ENCODE data around the gene GJC1. TPM values are rescaled to one million over a fixed set of nuclear protein-coding genes. Genes with fewer than 3 reads are reported as not detected.
A peak's percentile ranks its signal among the peaks of the same experiment; 100 is the strongest.

GJC1 gene
- total RNA-seq, 1 experiment from 2014 or later, result 119 TPM

- Histone ChIP-seq H2AK5ac (ENCODE audit: insufficient read length, low read length) (no peak overlapping the region), H2BK12ac (ENCODE audit: insufficient read length, low read depth, low read length) (no peak overlapping the region), H4K8ac (replicated peaks; ENCODE audit: insufficient read length, low read depth, low read length) (no peak overlapping the region), H4K91ac (ENCODE audit: insufficient read length, low read depth, low read length) (no peak overlapping the region), H3T11ph (ENCODE audit: low read length) (no peak overlapping the region), H2BK120ac (ENCODE audit: low read depth, low read length, poor library complexity, severe bottlenecking) (no peak overlapping the region), H3K27me3 (ENCODE audit: insufficient read depth, low read length) (no peaks in the 10 kb centered on the region), H2BK5ac (ENCODE audit: insufficient read length, low read length) (no peak overlapping the region), H3K56ac (ENCODE audit: insufficient read length, low read depth, low read length) (no peak overlapping the region), H4K5ac (ENCODE audit: insufficient read length, low read depth, low read length) (no peak overlapping the region), H2BK15ac (ENCODE audit: low read depth, low read length) (no peak overlapping the region), H4K20me1 (ENCODE audit: control insufficient read depth, insufficient read depth, insufficient read length) (no peaks in the 10 kb centered on the region), H3K23me2 (ENCODE audit: insufficient read length, low read depth, low read length, poor library complexity, severe bottlenecking) (no peaks in the 10 kb centered on the region), H2AFZ (ENCODE audit: low read length) (no peak overlapping the region), H3K9ac (ENCODE audit: extremely low read depth, insufficient read length, low read length) (no peak overlapping the region), H3K79me1 (ENCODE audit: insufficient read depth, low read depth, low read length, poor library complexity, severe bottlenecking) (peaks cover 3% of the 10 kb centered on the region), H3K14ac (ENCODE audit: insufficient read depth, low read length) (no peak overlapping the region), H3K79me2 (ENCODE audit: insufficient read depth, low read length) (peaks cover 20% of the 10 kb centered on the region; the same call in 1 of the 2 replicates), H3K9me3 (ENCODE audit: control insufficient read depth, low read depth, low read length) (no peaks in the 10 kb centered on the region), H3K18ac (ENCODE audit: insufficient read length, low read depth, low read length) (no peak overlapping the region), H2BK20ac (ENCODE audit: low read depth, low read length, poor library complexity, severe bottlenecking) (no peak overlapping the region), H3K27ac (ENCODE audit: insufficient read length, low read depth, low read length) (no peak overlapping the region), H3K4ac (ENCODE audit: low read depth, low read length) (no peak overlapping the region), H3K4me1 (ENCODE audit: insufficient read depth, low read length) (no peaks in the 10 kb centered on the region), H3K4me2 (ENCODE audit: insufficient read depth, insufficient read length, low read length) (no peak overlapping the region), H3K23ac (ENCODE audit: insufficient read length, low read depth, low read length) (no peak overlapping the region)
- peak overlapping the region in 2 of 3 experiments; percentile 27 to 71; a peak in 1 of 7 replicates for H3K27ac Mint-ChIP-seq
- WGBS (ENCODE audit: extremely low coverage, insufficient read length, low lambda C conversion rate), result no CpG with 5 or more reads among the region's 4 CpGs
- H3K4me1 Mint-ChIP-seq, result peaks cover 3 to 7% of the 10 kb centered on the region in 2 experiments; a peak in 3 of 4 replicates
- no peak for TF ChIP-seq CTCF (conservative IDR thresholded peaks at IDR 0.05)
- H3K4me3 Mint-ChIP-seq, result no peak overlapping the region
- no peak for DNase-seq
- H3K9me3 Mint-ChIP-seq, result no peaks in the 10 kb centered on the region
- H3K27me3 Mint-ChIP-seq (ENCODE audit: low read depth), result no peaks in the 10 kb centered on the region
- peaks cover 30 to 60% (median 47%) of the 10 kb centered on the region in 3 experiments for H3K36me3 Mint-ChIP-seq (ENCODE audit: insufficient read depth in 1 of 3, low read depth in 3 of 3)
These were observed 21.9 kb downstream of the GJC1 start for GRCh38 chr17:44808156-44808555.
